Stimulated activated naive CD8-positive, alpha-beta T cell treated with anti-CD3 and anti-CD28 coated beads, Interleukin-15, Interleukin-2, amounts not matched to agents 100 ng/mL and 50 ng/mL, for 24 hours (primary cell): Measurements from ENCODE around the gene CEP128.

ENCODE experiments used
- H3K27ac Mint-ChIP-seq: one replicate; pipeline ENCODE4 v1.8.0; 2021; ENCODE audit warnings: mild to moderate bottlenecking, mixed read lengths
- H3K27me3 Mint-ChIP-seq: one replicate; pipeline ENCODE4 v1.8.0; 2021; ENCODE audit warnings: mixed read lengths
- H3K36me3 Mint-ChIP-seq: one replicate; pipeline ENCODE4 v1.8.0; 2021; ENCODE audit warnings: low read depth, mixed read lengths
- H3K4me1 Mint-ChIP-seq: one replicate; pipeline ENCODE4 v1.8.0; 2021; ENCODE audit warnings: low read depth, mixed read lengths
- H3K4me3 Mint-ChIP-seq: one replicate; pipeline ENCODE4 v1.8.0; 2021; ENCODE audit warnings: mild to moderate bottlenecking, mixed read lengths
- H3K9me3 Mint-ChIP-seq: one replicate; pipeline ENCODE4 v1.8.0; 2021; ENCODE audit warnings: mixed read lengths

CEP128 gene

GRCh38 chr14:80538633-80539375 lies 402.7 kb downstream of the CEP128 start:
- no peak overlapping the region for H3K4me3 Mint-ChIP-seq
- no peak overlapping the region for H3K27ac Mint-ChIP-seq
- H3K9me3 Mint-ChIP-seq: peaks cover 16% of the 10 kb centered on the region
- H3K4me1 Mint-ChIP-seq: no peaks in the 10 kb centered on the region
- H3K27me3 Mint-ChIP-seq: no peaks in the 10 kb centered on the region
- peaks cover 6% of the 10 kb centered on the region for H3K36me3 Mint-ChIP-seq

- Mint-ChIP-seq H3K9me3 (peaks cover 16% of the 10 kb centered on the region), H3K4me3 (no peak overlapping the region), H3K27ac (no peak overlapping the region), H3K36me3 (peaks cover 6% of the 10 kb centered on the region), H3K4me1 (no peaks in the 10 kb centered on the region), H3K27me3 (no peaks in the 10 kb centered on the region)
Measured at GRCh38 chr14:80537626-80538025, 403.9 kb downstream of the CEP128 start.

GRCh38 chr14:80536456-80536855 lies 405.1 kb downstream of the CEP128 start:
- no peaks in the 10 kb centered on the region for H3K4me1 Mint-ChIP-seq
- no peaks in the 10 kb centered on the region for H3K27me3 Mint-ChIP-seq
- H3K4me3 Mint-ChIP-seq: no peak overlapping the region
- H3K9me3 Mint-ChIP-seq: peaks cover 13% of the 10 kb centered on the region
- H3K27ac Mint-ChIP-seq: no peak overlapping the region
- H3K36me3 Mint-ChIP-seq: peaks cover 6% of the 10 kb centered on the region

DNA sequence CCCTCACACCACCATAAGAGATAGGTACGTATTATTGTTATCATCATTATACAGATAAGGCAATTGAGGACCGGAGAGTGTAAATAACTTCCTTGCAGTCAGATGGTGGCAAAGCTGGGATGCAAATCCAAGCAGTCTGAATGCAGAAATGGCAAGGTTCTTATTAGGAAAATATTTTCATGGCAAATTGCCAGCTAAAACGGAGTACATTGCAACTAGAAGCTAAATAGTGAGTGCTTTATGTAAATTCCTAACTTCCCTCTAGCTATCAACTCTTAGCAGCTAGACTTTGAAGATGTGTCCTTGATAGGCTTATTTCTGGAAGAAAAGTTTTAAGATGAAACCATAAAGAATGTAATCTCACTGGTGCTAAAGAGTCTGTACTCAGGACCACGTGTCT lies 406.4 kb downstream of the CEP128 start:
- no peak overlapping the region for H3K4me3 Mint-ChIP-seq
- H3K27me3 Mint-ChIP-seq: no peaks in the 10 kb centered on the region
- H3K36me3 Mint-ChIP-seq: peaks cover 11% of the 10 kb centered on the region
- no peak overlapping the region for H3K27ac Mint-ChIP-seq
- peaks cover 11% of the 10 kb centered on the region for H3K9me3 Mint-ChIP-seq
- no peaks in the 10 kb centered on the region for H3K4me1 Mint-ChIP-seq

DNA sequence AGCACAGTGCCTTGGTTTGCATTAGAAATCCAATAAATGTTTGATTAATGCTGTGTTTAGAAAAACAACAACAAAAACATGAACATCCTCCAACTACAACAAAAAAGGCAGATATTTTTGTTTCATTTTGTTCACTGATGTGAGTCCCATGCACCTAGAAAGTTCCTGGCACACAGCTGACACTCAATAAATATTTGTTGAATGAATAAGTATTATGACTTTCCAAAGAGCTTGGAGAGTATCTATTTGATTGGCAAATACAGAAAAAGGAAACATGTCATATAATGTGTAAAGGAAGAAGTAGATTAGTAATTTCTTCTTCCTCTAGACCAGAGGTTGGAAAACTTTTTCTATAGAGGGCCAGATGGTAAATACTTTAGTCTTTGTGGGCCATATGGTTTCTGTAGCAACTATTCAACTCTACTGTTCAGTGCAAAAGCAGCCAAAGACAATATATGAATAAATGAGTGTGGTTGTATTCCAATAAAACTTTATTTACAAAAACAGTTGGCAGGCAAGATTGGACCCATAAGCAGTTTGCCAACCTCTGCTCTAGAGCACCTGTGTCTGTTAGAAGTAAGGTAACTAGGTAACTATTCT lies 417.9 kb downstream of the CEP128 start:
- no peaks in the 10 kb centered on the region for H3K4me1 Mint-ChIP-seq
- H3K27me3 Mint-ChIP-seq: no peaks in the 10 kb centered on the region
- H3K36me3 Mint-ChIP-seq: peaks cover 22% of the 10 kb centered on the region
- no peak overlapping the region for H3K27ac Mint-ChIP-seq
- no peaks in the 10 kb centered on the region for H3K9me3 Mint-ChIP-seq
- no peak overlapping the region for H3K4me3 Mint-ChIP-seq

GRCh38 chr14:80522936-80523335 lies 418.6 kb downstream of the CEP128 start:
- Mint-ChIP-seq H3K4me1 (no peaks in the 10 kb centered on the region), H3K27ac (no peak overlapping the region), H3K9me3 (no peaks in the 10 kb centered on the region), H3K4me3 (no peak overlapping the region), H3K27me3 (no peaks in the 10 kb centered on the region), H3K36me3 (peaks cover 22% of the 10 kb centered on the region)

DNA sequence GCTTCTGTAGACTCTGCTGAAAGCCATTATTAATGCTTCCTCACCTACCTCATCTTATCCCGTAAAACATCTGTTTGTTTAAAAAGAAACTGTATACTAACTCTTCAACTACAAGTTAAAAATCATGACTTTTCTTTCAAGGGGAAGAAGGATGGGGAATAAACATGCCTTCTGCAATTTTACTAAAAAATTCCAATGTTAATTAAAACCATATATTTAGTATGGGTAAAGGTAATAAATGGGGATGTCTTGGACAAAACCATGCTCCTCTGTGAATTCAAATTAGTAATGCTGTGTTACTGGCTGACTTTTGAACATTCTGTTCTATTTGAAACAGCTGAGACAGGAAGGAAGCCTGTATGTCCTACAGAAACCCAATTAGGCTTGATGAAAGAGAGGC lies 419.1 kb downstream of the CEP128 start:
- no peaks in the 10 kb centered on the region for H3K4me1 Mint-ChIP-seq
- H3K27ac Mint-ChIP-seq: no peak overlapping the region
- peaks cover 25% of the 10 kb centered on the region for H3K36me3 Mint-ChIP-seq
- H3K27me3 Mint-ChIP-seq: no peaks in the 10 kb centered on the region
- no peak overlapping the region for H3K4me3 Mint-ChIP-seq
- H3K9me3 Mint-ChIP-seq: no peaks in the 10 kb centered on the region

DNA sequence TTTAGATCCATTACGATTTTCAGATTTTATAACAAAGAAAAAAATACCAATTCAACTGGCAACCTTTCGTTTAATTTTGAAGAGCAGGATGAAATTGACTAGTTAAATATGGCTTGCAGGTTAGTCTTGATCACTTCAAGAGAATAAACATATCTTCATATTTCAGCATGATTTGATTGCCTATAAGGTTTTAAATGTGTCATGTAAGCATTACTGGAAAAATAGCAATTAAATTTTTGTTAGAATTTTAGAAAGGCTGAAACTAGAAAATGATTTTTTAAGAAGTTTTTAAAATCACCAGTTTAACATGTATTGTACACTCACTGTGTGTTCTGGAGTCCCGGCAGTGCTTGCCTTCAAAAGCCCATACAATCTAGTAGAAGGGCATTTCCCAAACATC lies 420.1 kb downstream of the CEP128 start:
- Mint-ChIP-seq H3K4me1 (no peaks in the 10 kb centered on the region), H3K9me3 (no peaks in the 10 kb centered on the region), H3K36me3 (peaks cover 30% of the 10 kb centered on the region), H3K27ac (no peak overlapping the region), H3K4me3 (no peak overlapping the region), H3K27me3 (no peaks in the 10 kb centered on the region)

GRCh38 chr14:80519002-80519401 lies 422.5 kb downstream of the CEP128 start:
- Mint-ChIP-seq H3K4me1 (no peaks in the 10 kb centered on the region), H3K9me3 (peaks cover 11% of the 10 kb centered on the region), H3K4me3 (no peak overlapping the region), H3K27ac (no peak overlapping the region), H3K36me3 (peaks cover 30% of the 10 kb centered on the region), H3K27me3 (no peaks in the 10 kb centered on the region)

GRCh38 chr14:80518173-80518572 lies 423.4 kb downstream of the CEP128 start:
- peaks cover 39% of the 10 kb centered on the region for H3K36me3 Mint-ChIP-seq
- peaks cover 19% of the 10 kb centered on the region for H3K9me3 Mint-ChIP-seq

GRCh38 chr14:80507292-80507869 lies 434.2 kb downstream of the CEP128 start:
- Mint-ChIP-seq H3K27ac (no peak overlapping the region), H3K36me3 (peaks cover 12% of the 10 kb centered on the region), H3K9me3 (peaks cover 9% of the 10 kb centered on the region), H3K27me3 (no peaks in the 10 kb centered on the region), H3K4me1 (no peaks in the 10 kb centered on the region), H3K4me3 (no peak overlapping the region)

More at GRCh38 chr14:80518173-80518572, 423.4 kb downstream of the CEP128 start:
- Mint-ChIP-seq H3K27me3 (no peaks in the 10 kb centered on the region), H3K4me1 (no peaks in the 10 kb centered on the region), H3K4me3 (no peak overlapping the region), H3K27ac (no peak overlapping the region)

GRCh38 chr14:80504781-80505180 lies 436.8 kb downstream of the CEP128 start:
- Mint-ChIP-seq H3K36me3 (peaks cover 15% of the 10 kb centered on the region), H3K9me3 (peaks cover 4% of the 10 kb centered on the region), H3K4me1 (no peaks in the 10 kb centered on the region), H3K4me3 (no peak overlapping the region), H3K27me3 (no peaks in the 10 kb centered on the region), H3K27ac (no peak overlapping the region)

- Mint-ChIP-seq H3K27me3 (no peaks in the 10 kb centered on the region), H3K27ac (no peak overlapping the region), H3K9me3 (no peaks in the 10 kb centered on the region), H3K4me3 (no peak overlapping the region), H3K36me3 (peaks cover 5% of the 10 kb centered on the region), H3K4me1 (no peaks in the 10 kb centered on the region)
Measured at GRCh38 chr14:80498533-80498932, 443.0 kb downstream of the CEP128 start.

- H3K9me3 Mint-ChIP-seq: no peaks in the 10 kb centered on the region
- H3K4me3 Mint-ChIP-seq: no peak overlapping the region
- H3K27me3 Mint-ChIP-seq: no peaks in the 10 kb centered on the region
- H3K4me1 Mint-ChIP-seq: peaks cover 7% of the 10 kb centered on the region
- H3K27ac Mint-ChIP-seq: no peak overlapping the region
- peaks cover 2% of the 10 kb centered on the region for H3K36me3 Mint-ChIP-seq
Measured at GRCh38 chr14:80496090-80496489, 445.4 kb downstream of the CEP128 start.

DNA sequence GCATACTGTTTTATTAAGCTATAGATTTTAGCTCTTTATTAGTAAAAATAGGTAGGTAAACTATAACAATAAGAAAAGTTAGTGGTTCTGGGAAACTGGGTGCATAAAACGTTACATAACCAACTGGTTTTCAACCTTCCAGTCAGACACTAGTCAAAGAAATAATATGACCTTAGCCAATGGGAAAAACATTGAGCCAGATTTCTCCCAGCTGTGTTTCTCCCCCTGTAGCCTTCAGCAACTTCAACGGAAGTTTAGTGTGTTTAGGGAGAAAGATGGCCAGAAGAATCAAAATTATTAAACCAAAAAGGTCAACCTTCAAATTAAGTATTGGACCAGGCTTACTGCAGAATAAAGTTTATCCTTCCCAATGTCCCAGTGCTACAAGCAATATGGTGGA lies 446.8 kb downstream of the CEP128 start:
- Mint-ChIP-seq H3K36me3 (no peaks in the 10 kb centered on the region), H3K27ac (no peak overlapping the region), H3K9me3 (no peaks in the 10 kb centered on the region), H3K27me3 (no peaks in the 10 kb centered on the region), H3K4me1 (peaks cover 9% of the 10 kb centered on the region), H3K4me3 (no peak overlapping the region)
